OCI-LY3 (cell line): Measurements from ENCODE around the gene NQO2.

Experiments used
- CTCF ChIP-seq: fragments of 200-600, 300-600 bp; sonication (generic); IDR thresholded peaks from 2 replicates; pipeline ENCODE4 v1.5.1; 2014; ENCODE audit warnings: antibody characterized with exemption, low read length, low read depth
- EZH2phosphoT487 ChIP-seq: fragments of 200-600 bp; shearing (Covaris generic); IDR thresholded peaks from 2 replicates; pipeline ENCODE4 v1.6.1; 2018; ENCODE audit warnings: antibody characterized with exemption, mixed run types, low read depth

GRCh38 chr6:3045369-3045768 lies 45.7 kb downstream of the NQO2 start:
- no peak for TF ChIP-seq CTCF
- TF ChIP-seq EZH2phosphoT487, result no peak
